HCT116 (cell line): ENCODE measurements around the gene SART3. TPM values are rescaled to one million over a fixed set of nuclear protein-coding genes. Genes with fewer than 3 reads are reported as not detected.

Experiments
- ATAC-seq: fragments of 200-7000 bp; cut with Tn5 transposase; 2 replicates; pipeline ENCODE4 v1.9.1; 2020; ENCODE audit warnings: mild to moderate bottlenecking, moderate library complexity
- BruUV-seq: library from RNA; stranded (reverse); fragments of 400-500 nt; replicated peaks from 2 replicates; lab custom pipeline; 2021; lab: Mats Ljungman, UMichigan
- CTCF ChIA-PET: fragments of 300-600 bp; sonication (Branson Sonifier 250); formaldehyde crosslinking; loops from one replicate; lab custom pipeline; 2021; ENCODE audit warnings: antibody characterized with exemption; lab: Charles Lee
- POLR2A ChIA-PET: fragments of 300-600, 350-600 bp; sonication (Branson Sonifier 250); formaldehyde crosslinking; loops from one replicate; lab custom pipeline; 2021; ENCODE audit warnings: antibody characterized with exemption; lab: Charles Lee
- RAD21 ChIA-PET, 2 experiments: fragments of 300-600 bp; sonication (Branson Sonifier 250); formaldehyde crosslinking; loops; one replicate each; lab custom pipeline; 2023; ENCODE audit warnings: low total read pairs in 2 of 2; ENCODE audit not compliant: uncharacterized antibody in 2 of 2, unreplicated experiment in 2 of 2, low non-redundant PET in 1 of 2; lab: Charles Lee
- DNase-seq: peaks from one replicate; pipeline ENCODE4 v3.0.0-alpha.2; 2010; ENCODE audit warnings: low read depth, low spot score
- H2AFZ ChIP-seq: fragments of 200-600 bp; shearing (Covaris generic), sonication (generic); 2 replicates; pipeline ENCODE4 v1.6.1; 2017; ENCODE audit warnings: low read depth, mixed run types, mixed read lengths, antibody characterized with exemption, low read length; ENCODE audit not compliant: poor library complexity, severe bottlenecking
- H3K27ac ChIP-seq: 2 replicates; pipeline ENCODE4 v1.5.1; 2012; ENCODE audit warnings: low read depth, low read length
- H3K27me3 ChIP-seq: fragments of 200-600 bp; sonication (generic); 2 replicates; pipeline ENCODE4 v1.6.1; 2016; ENCODE audit warnings: mixed run types, low read length, mixed read lengths; ENCODE audit not compliant: insufficient read depth
- H3K36me3 ChIP-seq, 2 experiments: fragments of 200-500 bp in 1 of 2; fragments of 200-600 bp in 1 of 2; sonication (Bioruptor generic) in 1 of 2; sonication (generic) in 1 of 2; 2 replicates each; pipeline versions ENCODE4 v1.5.1 to v1.6.1; 2014 to 2016; ENCODE audit warnings: low read length in 2 of 2, inconsistent platforms in 1 of 2, mixed read lengths in 1 of 2, mixed run types in 1 of 2; ENCODE audit not compliant: insufficient read depth in 2 of 2, control insufficient read depth in 1 of 2
- H3K4me1 ChIP-seq, 2 experiments: fragments of 200-600 bp in 1 of 2; sonication (generic) in 1 of 2; 2 replicates each; pipeline versions ENCODE4 v1.5.1 to v1.6.1; 2012 to 2017; ENCODE audit warnings: low read length in 2 of 2, inconsistent platforms in 1 of 2, mild to moderate bottlenecking in 1 of 2, mixed read lengths in 1 of 2, mixed run types in 1 of 2, moderate library complexity in 1 of 2; ENCODE audit not compliant: insufficient read depth in 2 of 2, control insufficient read depth in 1 of 2
- H3K4me2 ChIP-seq: fragments of 200-600 bp; sonication (generic); 2 replicates; pipeline ENCODE4 v1.6.1; 2017; ENCODE audit warnings: mixed run types, low read length, mixed read lengths
- H3K4me3 ChIP-seq, 2 experiments: fragments of 200-600 bp in 1 of 2; sonication (generic) in 1 of 2; replicated peaks in 1 of 2; 2 replicates each; pipeline ENCODE4 v1.5.1; 2011 to 2016; ENCODE audit warnings: low read length in 2 of 2, control low read depth in 1 of 2, low read depth in 1 of 2, mild to moderate bottlenecking in 1 of 2, mixed read lengths in 1 of 2, mixed run types in 1 of 2
- H3K79me2 ChIP-seq: fragments of 200-600 bp; sonication (generic); 2 replicates; pipeline ENCODE4 v1.6.1; 2017; ENCODE audit warnings: mild to moderate bottlenecking, mixed run types, low read length, moderate library complexity, mixed read lengths; ENCODE audit not compliant: insufficient read depth
- H3K9ac ChIP-seq: fragments of 200-600 bp; sonication (generic); 2 replicates; pipeline ENCODE4 v1.6.1; 2016; ENCODE audit warnings: low read length, mixed read lengths
- H3K9me2 ChIP-seq: fragments of 200-600 bp; sonication (generic), shearing (Covaris generic); 2 replicates; pipeline ENCODE4 v1.6.1; 2017; ENCODE audit warnings: mixed run types, mild to moderate bottlenecking, moderate library complexity; ENCODE audit not compliant: insufficient read depth
- H3K9me3 ChIP-seq, 2 experiments: fragments of 200-500 bp in 1 of 2; fragments of 200-600 bp in 1 of 2; sonication (Bioruptor generic) in 1 of 2; sonication (generic) in 1 of 2; 2 replicates each; pipeline ENCODE4 v1.6.1; 2014 to 2017; ENCODE audit warnings: low read length in 2 of 2, mixed read lengths in 2 of 2, inconsistent platforms in 1 of 2, low read depth in 1 of 2, mild to moderate bottlenecking in 1 of 2, mixed run types in 1 of 2, moderate library complexity in 1 of 2; ENCODE audit not compliant: control insufficient read depth in 1 of 2, insufficient read depth in 1 of 2
- H4K20me1 ChIP-seq: fragments of 200-600 bp; sonication (generic), shearing (Covaris generic); 2 replicates; pipeline ENCODE4 v1.6.1; 2017; ENCODE audit warnings: mixed run types, mild to moderate bottlenecking, moderate library complexity; ENCODE audit not compliant: insufficient read depth
- CBX3 ChIP-seq: IDR thresholded peaks from 2 replicates; pipeline ENCODE4 v1.6.1; 2012; ENCODE audit warnings: low read depth
- CTCF ChIP-seq, 3 experiments: fragments of 200-600 bp in 1 of 3; sonication (generic) in 1 of 3; IDR thresholded peaks in 2 of 3; conservative IDR thresholded peaks in 1 of 3; 2 replicates each; pipeline ENCODE4 v1.5.1; 2012 to 2017; ENCODE audit warnings: low read depth in 2 of 3, low read length in 2 of 3, antibody characterized with exemption in 1 of 3, borderline replicate concordance in 1 of 3, control low read depth in 1 of 3, mild to moderate bottlenecking in 1 of 3, mixed read lengths in 1 of 3, mixed run types in 1 of 3, moderate library complexity in 1 of 3; ENCODE audit not compliant: insufficient read depth in 1 of 3
- EGR1 ChIP-seq: IDR thresholded peaks from 2 replicates; pipeline ENCODE4 v1.6.1; 2012; ENCODE audit warnings: low read depth
- EZH2phosphoT487 ChIP-seq: fragments of 200-600 bp; IDR thresholded peaks from 2 replicates; pipeline ENCODE4 v1.6.1; 2018; ENCODE audit warnings: antibody characterized with exemption, borderline replicate concordance
- FOSL1 ChIP-seq: IDR thresholded peaks from 2 replicates; pipeline ENCODE4 v1.6.1; 2012; ENCODE audit warnings: low read depth
- JUND ChIP-seq: IDR thresholded peaks from 2 replicates; pipeline ENCODE4 v1.6.1; 2012
- MAX ChIP-seq: IDR thresholded peaks from 2 replicates; pipeline ENCODE4 v1.6.1; 2012
- POLR2A ChIP-seq: IDR thresholded peaks from 2 replicates; pipeline ENCODE4 v1.7.0; 2011; ENCODE audit warnings: borderline replicate concordance; ENCODE audit not compliant: insufficient read depth, insufficient read length; ENCODE audit errors: extremely low read depth
- POLR2AphosphoS5 ChIP-seq: IDR thresholded peaks from 2 replicates; pipeline ENCODE4 v1.6.1; 2011; ENCODE audit warnings: mild to moderate bottlenecking, low read depth, low read length, moderate library complexity
- RAD21 ChIP-seq: IDR thresholded peaks from 2 replicates; pipeline ENCODE4 v1.6.1; 2012; ENCODE audit warnings: low read depth, mild to moderate bottlenecking
- SIN3A ChIP-seq: IDR thresholded peaks from 2 replicates; pipeline ENCODE4 v1.6.1; 2012; ENCODE audit warnings: low read depth
- SP1 ChIP-seq: IDR thresholded peaks from 2 replicates; pipeline ENCODE4 v1.6.1; 2012; ENCODE audit warnings: low read depth
- TCF7L2 ChIP-seq: IDR thresholded peaks from 2 replicates; pipeline ENCODE4 v1.7.0; 2011; ENCODE audit warnings: borderline replicate concordance, inconsistent platforms; ENCODE audit not compliant: insufficient read depth, insufficient read length; ENCODE audit errors: extremely low read depth
- ZBTB33 ChIP-seq: IDR thresholded peaks from 2 replicates; pipeline ENCODE4 v1.6.1; 2011; ENCODE audit warnings: mild to moderate bottlenecking, low read length, moderate library complexity; ENCODE audit not compliant: insufficient replicate concordance; ENCODE audit errors: extremely low read depth
- intact Hi-C: fragments of 100-400 bp; cut with micrococcal nuclease; formaldehyde crosslinking; loops from 2 replicates; pipeline ENCODE4 v1.10.0; 2022
- total RNA-seq: library from RNA; stranded (reverse); gene quantifications from one replicate; pipeline ENCODE4 v1.2.1, GENCODE V29; 2021; ENCODE audit not compliant: unreplicated experiment
- TF ChIP-seq, protein P1 (sequence below): IDR thresholded peaks from 2 replicates; pipeline ENCODE4 v1.6.1; 2012

The SART3 gene
- total RNA-seq, 1 experiment from 2014 or later = 76.1 TPM

DNA sequence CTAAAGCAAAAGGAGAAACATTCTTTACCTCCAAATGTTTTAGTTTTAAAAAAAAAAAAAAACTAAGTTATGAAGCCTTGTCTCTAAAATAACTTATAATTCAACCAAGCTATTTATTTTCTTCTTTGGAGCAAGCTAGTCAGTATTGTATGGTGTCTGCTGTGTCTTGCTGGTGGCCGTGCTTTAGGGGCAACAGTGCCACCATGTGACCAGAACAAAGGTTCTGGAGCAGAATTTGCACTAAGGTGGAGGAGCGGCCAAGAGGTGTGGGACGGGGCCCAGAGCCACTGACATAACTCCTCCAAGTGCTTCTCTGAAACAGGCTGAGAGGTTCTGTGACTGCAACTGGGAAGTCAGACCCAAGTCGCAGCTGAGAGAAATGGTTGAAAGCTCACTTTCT is 41.4 kb downstream of the SART3 start:
- H3K4me2 ChIP-seq = no peak overlapping the region
- TF ChIP-seq SIN3A (no peak), RAD21 (no peak), POLR2A (no peak), CTCF (IDR thresholded peaks at IDR 0.05 in 2 of 3, conservative IDR thresholded peaks at IDR 0.05 in 1 of 3; ENCODE audit: borderline replicate concordance in 1 of 3, insufficient read depth in 1 of 3, low read depth in 2 of 3, low read length in 2 of 3) (peak in 1 of 3 experiments; percentile 3; a peak in 1 of 6 replicates), TCF7L2 (no peak)
- TF ChIP-seq, protein P1, sequence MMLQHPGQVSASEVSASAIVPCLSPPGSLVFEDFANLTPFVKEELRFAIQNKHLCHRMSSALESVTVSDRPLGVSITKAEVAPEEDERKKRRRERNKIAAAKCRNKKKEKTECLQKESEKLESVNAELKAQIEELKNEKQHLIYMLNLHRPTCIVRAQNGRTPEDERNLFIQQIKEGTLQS = no peak
- CTCF ChIA-PET = interaction anchor here (0.7 kb wide), 1 partner anchor 36 kb away, joined by 3 read pairs; no protein-coding TSS in a partner anchor
- ATAC-seq (no peak), DNase-seq (no peak)
- no peaks in the 10 kb centered on the region for H3K27me3 ChIP-seq
- no peaks in the 10 kb centered on the region for H4K20me1 ChIP-seq
- H3K9me3 ChIP-seq = no peaks in the 10 kb centered on the region
- no peak overlapping the region for H2AFZ ChIP-seq
- POLR2A ChIA-PET = no interaction called here
- H3K79me2 ChIP-seq = no peaks in the 10 kb centered on the region
- RAD21 ChIA-PET = no interaction called here
- no TSS peak for BruUV-seq
- H3K4me3 ChIP-seq = no peak overlapping the region
- H3K36me3 ChIP-seq = peaks cover 34 to 37% of the 10 kb centered on the region in 2 experiments
- no peaks in the 10 kb centered on the region for H3K9me2 ChIP-seq
- H3K4me1 ChIP-seq = peaks cover 3 to 13% of the 10 kb centered on the region in 2 experiments; a peak in 2 of 4 replicates
- intact Hi-C loops = no loop called here
- no peak overlapping the region for H3K9ac ChIP-seq
- H3K27ac ChIP-seq = no peak overlapping the region

DNA sequence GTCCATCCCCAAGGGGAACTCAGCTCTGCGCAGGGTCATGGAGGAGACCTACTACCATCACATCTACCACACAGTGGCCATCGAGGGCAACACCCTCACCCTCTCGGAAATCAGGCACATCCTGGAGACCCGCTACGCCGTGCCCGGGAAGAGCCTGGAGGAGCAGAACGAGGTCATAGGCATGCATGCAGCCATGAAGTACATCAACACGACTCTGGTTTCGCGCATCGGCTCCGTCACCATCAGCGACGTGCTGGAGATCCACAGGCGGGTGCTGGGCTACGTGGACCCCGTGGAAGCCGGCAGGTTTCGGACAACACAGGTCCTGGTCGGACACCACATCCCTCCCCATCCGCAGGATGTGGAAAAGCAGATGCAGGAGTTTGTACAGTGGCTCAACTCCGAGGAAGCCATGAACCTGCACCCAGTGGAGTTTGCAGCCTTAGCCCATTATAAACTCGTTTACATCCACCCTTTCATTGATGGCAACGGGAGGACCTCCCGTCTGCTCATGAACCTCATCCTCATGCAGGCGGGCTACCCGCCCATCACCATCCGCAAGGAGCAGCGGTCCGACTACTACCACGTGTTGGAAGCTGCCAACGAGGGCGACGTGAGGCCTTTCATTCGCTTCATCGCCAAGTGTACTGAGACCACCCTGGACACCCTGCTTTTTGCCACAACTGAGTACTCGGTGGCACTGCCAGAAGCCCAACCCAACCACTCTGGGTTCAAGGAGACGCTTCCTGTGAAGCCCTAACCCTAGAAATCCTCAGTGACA is 42.1 kb downstream of the SART3 start:
- Histone ChIP-seq H2AFZ (no peak overlapping the region), H3K36me3 (peaks cover 28 to 30% of the 10 kb centered on the region in 2 experiments), H3K9me3 (no peaks in the 10 kb centered on the region), H3K27ac (no peak overlapping the region), H4K20me1 (no peaks in the 10 kb centered on the region), H3K9me2 (no peaks in the 10 kb centered on the region), H3K9ac (no peak overlapping the region), H3K4me1 (peaks cover 3 to 15% of the 10 kb centered on the region in 2 experiments; a peak in 2 of 4 replicates), H3K4me3 (no peak overlapping the region), H3K79me2 (no peaks in the 10 kb centered on the region), H3K27me3 (no peaks in the 10 kb centered on the region), H3K4me2 (no peak overlapping the region)
- CTCF ChIA-PET = no interaction called here
- ATAC-seq = no peak
- no peak for TF ChIP-seq SP1
- no peak for TF ChIP-seq JUND
- TF ChIP-seq ZBTB33 = no peak
- no peak for TF ChIP-seq CBX3
- TF ChIP-seq EGR1 = no peak
- no peak for TF ChIP-seq EZH2phosphoT487
- peak; percentile 18; the same call in 1 of the 2 replicates for TF ChIP-seq POLR2AphosphoS5
- TF ChIP-seq FOSL1 = no peak
- no peak for TF ChIP-seq MAX
- intact Hi-C loops = no loop called here
- RAD21 ChIA-PET = no interaction called here
- no TSS peak for BruUV-seq
- no peak for DNase-seq
- POLR2A ChIA-PET = no interaction called here
